Glutamatergic neuron (in vitro differentiated cells): ENCODE data around the gene CEP290. TPM values are rescaled to one million over a fixed set of nuclear protein-coding genes. Genes with fewer than 3 reads are reported as not detected.

ENCODE experiments used
- DNase-seq: peaks from one replicate; pipeline ENCODE4 v3.0.0; 2022
- H3K27ac Mint-ChIP-seq: one replicate; pipeline ENCODE4 v1.8.0; 2020; ENCODE audit warnings: mild to moderate bottlenecking, mixed read lengths, inconsistent platforms; ENCODE audit not compliant: unreplicated experiment
- H3K27me3 Mint-ChIP-seq: one replicate; pipeline ENCODE4 v1.8.0; 2020; ENCODE audit warnings: mild to moderate bottlenecking, moderate library complexity, mixed read lengths, inconsistent platforms; ENCODE audit not compliant: unreplicated experiment
- H3K36me3 Mint-ChIP-seq: one replicate; pipeline ENCODE4 v1.8.0; 2020; ENCODE audit warnings: mild to moderate bottlenecking, mixed read lengths, inconsistent platforms; ENCODE audit not compliant: unreplicated experiment
- H3K4me1 Mint-ChIP-seq: one replicate; pipeline ENCODE4 v1.8.0; 2020; ENCODE audit warnings: mild to moderate bottlenecking, low read depth, mixed read lengths, inconsistent platforms; ENCODE audit not compliant: unreplicated experiment
- H3K4me3 Mint-ChIP-seq: one replicate; pipeline ENCODE4 v1.8.0; 2020; ENCODE audit warnings: mild to moderate bottlenecking, mixed read lengths, inconsistent platforms; ENCODE audit not compliant: unreplicated experiment
- H3K9me3 Mint-ChIP-seq: one replicate; pipeline ENCODE4 v1.8.0; 2020; ENCODE audit warnings: mild to moderate bottlenecking, moderate library complexity, mixed read lengths, inconsistent platforms; ENCODE audit not compliant: unreplicated experiment
- CTCF ChIP-seq: fragments of 200-600 bp; sonication (generic); IDR thresholded peaks from one replicate; pipeline ENCODE4 v1.5.0; 2021; ENCODE audit not compliant: partially characterized antibody, unreplicated experiment
- long read RNA-seq: library from polyadenylated mRNA; unstranded; transcript quantifications from one replicate; pipeline ENCODE4 v2.0.0, GENCODE V29; 2020; ENCODE audit not compliant: unreplicated experiment
- total RNA-seq: library from RNA; stranded (reverse); fragmentation: NEBNext Ultra II Directional; extraction: Animal tissue kit (Norgen Biotek cat#: 25700); gene quantifications from one replicate; pipeline ENCODE4 v1.2.1, GENCODE V29; 2021; ENCODE audit not compliant: unreplicated experiment

Gene CEP290
- total RNA-seq: 24.1 TPM
- long read RNA-seq, partial matches to known transcripts: 7 of 7 reads
- long read RNA-seq, other reads (novel, unspliced or antisense): 0 of 7 reads

GRCh38 chr12:88141774-88142609 lies at the start of gene CEP290, which contains the start of gene TMTC3:
Gene CEP290, minus strand, starts transcription at chr12:88142088. Its CDS starts 781 bp downstream, at chr12:88141307.
Gene TMTC3, plus strand, starts transcription at chr12:88142307. Its CDS starts 6,009 bp downstream, at chr12:88148316.
- no peaks in the 10 kb centered on the region for H3K36me3 Mint-ChIP-seq
- no peak within 1 kb of the TSS for H3K27ac Mint-ChIP-seq
- peak; percentile 92 for DNase-seq
- peaks cover 2% of the 10 kb centered on the region for H3K27me3 Mint-ChIP-seq
- H3K4me1 Mint-ChIP-seq: peaks cover 7% of the 10 kb centered on the region
- TF ChIP-seq CTCF: no peak
- peak within 1 kb of the TSS; percentile 99 for H3K4me3 Mint-ChIP-seq
- peaks cover 3% of the 10 kb centered on the region for H3K9me3 Mint-ChIP-seq

GRCh38 chr12:88188180-88188579 lies 46.3 kb upstream of the CEP290 start:
- DNase-seq: no peak
- peaks cover 5% of the 10 kb centered on the region for H3K36me3 Mint-ChIP-seq
- no peaks in the 10 kb centered on the region for H3K27me3 Mint-ChIP-seq
- no peaks in the 10 kb centered on the region for H3K9me3 Mint-ChIP-seq
- H3K4me3 Mint-ChIP-seq: no peak overlapping the region
- no peak for TF ChIP-seq CTCF
- no peaks in the 10 kb centered on the region for H3K4me1 Mint-ChIP-seq
- H3K27ac Mint-ChIP-seq: no peak overlapping the region

GRCh38 chr12:88187571-88187970 lies 45.7 kb upstream of the CEP290 start:
- no peaks in the 10 kb centered on the region for H3K27me3 Mint-ChIP-seq
- peaks cover 1% of the 10 kb centered on the region for H3K4me1 Mint-ChIP-seq
- H3K9me3 Mint-ChIP-seq: no peaks in the 10 kb centered on the region
- no peak overlapping the region for H3K27ac Mint-ChIP-seq
- peaks cover 5% of the 10 kb centered on the region for H3K36me3 Mint-ChIP-seq
- DNase-seq: no peak
- TF ChIP-seq CTCF: no peak
- no peak overlapping the region for H3K4me3 Mint-ChIP-seq

- no peak for TF ChIP-seq CTCF
- Mint-ChIP-seq H3K27me3 (no peaks in the 10 kb centered on the region), H3K27ac (no peak overlapping the region), H3K4me3 (no peak overlapping the region), H3K9me3 (no peaks in the 10 kb centered on the region), H3K4me1 (peaks cover 1% of the 10 kb centered on the region), H3K36me3 (peaks cover 5% of the 10 kb centered on the region)
- DNase-seq: no peak
Measured at GRCh38 chr12:88185988-88186387, 44.1 kb upstream of the CEP290 start.

GRCh38 chr12:88185279-88185678 lies 43.4 kb upstream of the CEP290 start:
- TF ChIP-seq CTCF: no peak
- Mint-ChIP-seq H3K4me3 (no peak overlapping the region), H3K36me3 (peaks cover 5% of the 10 kb centered on the region), H3K4me1 (peaks cover 1% of the 10 kb centered on the region), H3K27ac (no peak overlapping the region), H3K27me3 (no peaks in the 10 kb centered on the region), H3K9me3 (no peaks in the 10 kb centered on the region)
- DNase-seq: no peak
